Epithelial cell of esophagus (primary cell): ENCODE measurements around the gene SFXN2.

Experiments
- DNase-seq: peaks from one replicate; pipeline ENCODE4 v3.0.0; 2010; ENCODE audit warnings: low read depth
- H3K4me3 ChIP-seq: 2 replicates; pipeline ENCODE4 v1.5.1; 2011; ENCODE audit warnings: mild to moderate bottlenecking, low read length, control low read depth
- TF ChIP-seq, protein P1 (sequence below): IDR thresholded peaks from 2 replicates; pipeline ENCODE4 v1.5.1; 2011; ENCODE audit warnings: low read depth, mild to moderate bottlenecking, low read length, control low read depth, inconsistent platforms; ENCODE audit not compliant: insufficient read depth; ENCODE audit errors: missing control alignments

Gene SFXN2

DNA sequence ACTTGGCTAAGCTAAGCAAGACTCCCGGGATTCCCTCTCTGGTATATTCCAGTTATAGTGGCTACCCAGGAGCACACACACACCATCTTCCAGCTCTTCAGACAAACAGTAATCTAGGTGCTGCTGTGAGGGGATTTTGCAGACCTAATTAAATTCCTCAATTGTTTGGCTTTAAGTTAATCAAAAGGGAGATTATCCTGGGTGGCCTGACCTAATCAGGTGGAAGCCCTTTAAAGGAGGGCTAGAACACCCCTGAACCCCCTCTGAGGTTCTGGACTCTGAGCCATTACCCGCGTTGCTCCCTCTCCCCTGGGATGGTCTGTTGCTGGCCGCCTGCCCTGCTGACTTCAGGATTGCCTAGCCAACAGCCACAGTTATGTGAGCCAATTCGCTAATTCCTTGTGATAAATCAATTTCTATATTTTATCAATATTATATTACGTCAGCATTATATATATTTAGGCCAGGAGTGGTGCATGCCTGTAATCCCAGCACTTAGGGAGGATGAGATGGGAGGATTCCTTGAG lies 6.4 kb downstream of the SFXN2 start:
- no peak overlapping the region for H3K4me3 ChIP-seq
- TF ChIP-seq, protein P1, sequence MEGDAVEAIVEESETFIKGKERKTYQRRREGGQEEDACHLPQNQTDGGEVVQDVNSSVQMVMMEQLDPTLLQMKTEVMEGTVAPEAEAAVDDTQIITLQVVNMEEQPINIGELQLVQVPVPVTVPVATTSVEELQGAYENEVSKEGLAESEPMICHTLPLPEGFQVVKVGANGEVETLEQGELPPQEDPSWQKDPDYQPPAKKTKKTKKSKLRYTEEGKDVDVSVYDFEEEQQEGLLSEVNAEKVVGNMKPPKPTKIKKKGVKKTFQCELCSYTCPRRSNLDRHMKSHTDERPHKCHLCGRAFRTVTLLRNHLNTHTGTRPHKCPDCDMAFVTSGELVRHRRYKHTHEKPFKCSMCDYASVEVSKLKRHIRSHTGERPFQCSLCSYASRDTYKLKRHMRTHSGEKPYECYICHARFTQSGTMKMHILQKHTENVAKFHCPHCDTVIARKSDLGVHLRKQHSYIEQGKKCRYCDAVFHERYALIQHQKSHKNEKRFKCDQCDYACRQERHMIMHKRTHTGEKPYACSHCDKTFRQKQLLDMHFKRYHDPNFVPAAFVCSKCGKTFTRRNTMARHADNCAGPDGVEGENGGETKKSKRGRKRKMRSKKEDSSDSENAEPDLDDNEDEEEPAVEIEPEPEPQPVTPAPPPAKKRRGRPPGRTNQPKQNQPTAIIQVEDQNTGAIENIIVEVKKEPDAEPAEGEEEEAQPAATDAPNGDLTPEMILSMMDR = no peak
- DNase-seq = no peak

DNA sequence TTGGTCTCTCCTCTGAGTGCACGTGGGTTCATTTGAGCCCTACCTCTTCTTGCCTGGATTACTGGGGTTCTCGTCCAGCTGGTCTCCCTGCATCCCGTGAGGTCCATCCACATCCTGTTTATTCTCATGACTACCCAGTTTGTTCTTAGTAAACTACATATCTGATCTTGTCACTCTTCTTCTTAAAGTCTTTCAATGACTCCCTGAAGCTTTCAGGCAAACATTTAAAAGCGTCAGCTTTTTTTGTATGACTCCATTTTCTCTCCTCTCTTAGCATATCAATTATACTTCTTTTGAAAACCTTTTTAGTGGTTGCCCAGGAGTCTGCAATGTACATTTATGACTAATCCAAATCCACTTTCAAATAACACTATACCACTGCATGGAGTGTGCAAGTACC lies 7.5 kb downstream of the SFXN2 start:
- DNase-seq = no peak
- TF ChIP-seq, protein P1 = no peak
- H3K4me3 ChIP-seq = no peak overlapping the region

DNA sequence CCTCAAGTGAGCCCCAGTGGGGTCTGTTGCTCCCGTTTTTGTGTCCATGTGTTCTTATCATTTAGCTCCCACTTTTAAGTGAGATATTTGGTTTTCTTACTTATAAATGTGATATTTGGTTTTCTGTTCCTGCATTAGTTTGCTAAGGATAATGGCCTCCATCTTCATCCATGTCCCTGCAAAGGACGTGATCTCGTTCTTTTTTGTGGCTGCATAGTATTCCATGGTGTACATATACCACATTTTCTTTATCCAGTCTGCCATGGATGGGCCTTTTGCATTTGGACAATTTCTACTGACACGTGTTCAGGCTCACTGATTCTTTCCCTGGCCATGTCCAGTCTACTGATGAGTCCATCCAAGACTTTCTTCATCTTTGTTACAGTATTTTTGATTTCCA lies 9.6 kb downstream of the SFXN2 start:
- no peak overlapping the region for H3K4me3 ChIP-seq
- TF ChIP-seq, protein P1 = no peak
- DNase-seq = no peak

DNA sequence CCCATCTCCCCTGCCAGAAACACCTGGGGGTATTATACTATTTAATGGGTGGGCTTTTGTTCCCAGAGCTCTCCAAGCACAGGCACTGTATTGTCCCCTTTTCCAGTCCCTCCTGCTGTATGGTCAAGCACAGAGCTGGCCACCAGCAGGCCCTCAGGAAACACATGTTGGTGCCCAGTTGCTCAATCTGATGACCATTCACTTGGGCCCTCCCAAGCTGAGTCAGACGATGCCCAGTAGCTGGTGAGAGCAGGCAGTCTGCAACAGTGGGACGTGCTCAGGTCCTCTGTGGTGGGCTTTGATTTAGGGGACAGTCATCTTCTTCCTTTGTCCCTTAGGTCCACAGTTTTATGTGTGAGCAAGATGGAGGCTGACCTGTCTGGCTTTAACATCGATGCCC lies 11.8 kb downstream of the SFXN2 start:
- H3K4me3 ChIP-seq = no peak overlapping the region
- DNase-seq = no peak

DNA sequence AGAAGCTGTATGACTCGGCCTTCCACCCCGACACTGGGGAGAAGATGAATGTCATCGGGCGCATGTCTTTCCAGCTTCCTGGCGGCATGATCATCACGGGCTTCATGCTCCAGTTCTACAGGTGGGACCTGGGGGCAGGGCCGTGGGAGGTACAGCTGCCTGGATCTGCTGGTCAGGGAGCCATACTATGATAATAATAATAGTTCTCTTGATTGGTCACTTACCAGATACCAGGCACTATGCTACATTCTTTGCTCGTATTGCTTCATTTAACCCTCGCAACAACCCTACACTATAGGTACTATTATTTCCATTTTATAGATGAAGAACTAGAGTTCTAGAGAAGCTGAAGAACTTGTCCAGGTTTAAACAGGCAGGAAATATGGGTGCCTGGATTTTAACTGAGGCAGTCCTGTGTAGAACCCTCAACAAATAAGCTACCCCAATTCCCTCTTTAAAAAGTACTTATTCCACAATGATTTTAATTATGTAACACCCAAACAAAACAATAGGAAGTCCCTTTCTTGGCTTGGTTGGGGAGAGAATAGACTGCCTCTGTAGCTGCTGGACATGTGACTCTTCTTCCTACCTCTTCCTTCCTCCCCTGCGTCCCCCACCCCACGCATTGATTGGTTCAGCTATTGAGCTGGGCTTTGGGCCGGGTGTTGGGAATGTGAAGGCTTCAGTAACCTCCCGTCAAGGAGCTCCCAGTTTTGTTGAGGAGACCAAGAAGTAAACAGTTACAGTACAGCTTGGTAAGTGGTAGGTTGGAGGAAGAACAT lies 12.8 kb downstream of the SFXN2 start:
- TF ChIP-seq, protein P1 = no peak
- H3K4me3 ChIP-seq = no peak overlapping the region
- DNase-seq = peak; percentile 31

More for the DNA sequence above, 11.8 kb downstream of the SFXN2 start:
- TF ChIP-seq, protein P1 = no peak

DNA sequence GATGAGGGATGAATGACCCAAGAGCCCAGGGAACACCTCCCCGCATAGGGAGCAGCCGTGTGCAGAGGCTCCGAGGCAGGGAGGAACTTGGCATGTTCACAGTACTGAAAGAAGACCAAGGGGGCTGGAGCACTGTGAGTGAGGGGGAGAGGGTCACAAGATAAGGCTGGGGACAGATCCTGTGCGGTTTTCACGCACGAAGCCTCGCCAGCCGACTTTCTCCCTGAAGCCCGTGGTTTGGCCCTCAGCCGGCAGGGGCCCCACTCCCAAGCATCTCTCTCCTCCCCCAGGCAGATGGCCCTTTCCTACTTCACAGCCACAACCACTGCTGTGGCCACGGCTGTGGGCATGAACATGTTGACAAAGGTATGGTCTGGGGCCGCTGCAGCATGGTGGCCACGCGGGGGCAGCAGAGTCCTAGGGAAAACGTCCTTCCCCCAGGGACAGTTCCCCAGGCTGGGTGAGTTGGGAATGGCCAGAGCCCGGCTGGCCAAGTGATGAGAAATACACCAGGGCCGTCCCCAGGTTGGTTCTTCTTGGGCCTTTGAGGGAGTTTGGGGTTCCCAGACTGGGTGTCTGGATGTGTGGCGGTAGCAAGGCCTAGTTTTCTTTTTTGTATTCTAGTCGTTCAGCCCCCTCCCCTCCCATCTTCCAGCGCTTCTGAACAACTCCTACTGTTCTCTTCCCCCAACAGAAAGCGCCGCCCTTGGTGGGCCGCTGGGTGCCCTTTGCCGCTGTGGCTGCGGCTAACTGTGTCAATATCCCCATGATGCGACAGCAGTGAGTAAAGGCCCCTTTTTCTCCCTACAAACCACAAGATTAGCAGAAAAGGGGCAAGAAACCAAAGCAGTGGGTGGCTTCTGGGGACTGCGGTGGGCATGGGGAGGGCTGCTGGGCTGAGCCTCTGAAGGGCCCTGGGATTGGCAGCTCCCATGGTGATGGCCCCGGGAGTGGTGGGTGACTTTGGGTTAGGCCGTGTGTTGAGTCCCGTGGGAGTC lies 14.9 kb downstream of the SFXN2 start:
- no peak overlapping the region for H3K4me3 ChIP-seq
- peak; percentile 75 for DNase-seq
- TF ChIP-seq, protein P1 = peak; percentile 90
